HEK293T (cell line): ENCODE measurements around the gene CCDC88B.

Experiments
- CTCF ChIA-PET: fragments of 350-600 bp; formaldehyde crosslinking; extraction: SDS; loops from one replicate; lab custom pipeline; 2021; ENCODE audit warnings: antibody characterized with exemption, inconsistent platforms; lab: Yijun Ruan, JAX
- POLR2A ChIA-PET: fragments of 350-600 bp; formaldehyde crosslinking; extraction: SDS; loops from one replicate; lab custom pipeline; 2020; ENCODE audit warnings: antibody characterized with exemption, inconsistent platforms; lab: Yijun Ruan, JAX
- DNase-seq: peaks from one replicate; pipeline ENCODE4 v3.0.0; 2012; ENCODE audit warnings: mixed read lengths; ENCODE audit errors: extremely low spot score
- ARNT ChIP-seq: fragments of 450-650 bp; IDR thresholded peaks from 2 replicates; pipeline ENCODE4 v1.6.1; 2017; ENCODE audit warnings: mild to moderate bottlenecking
- BHLHE40 ChIP-seq: fragments of 450-650 bp; IDR thresholded peaks from 2 replicates; pipeline ENCODE4 v1.6.1; 2016; ENCODE audit warnings: mild to moderate bottlenecking, moderate library complexity, borderline replicate concordance
- CTBP1 ChIP-seq: fragments of 450-650 bp; IDR thresholded peaks from 2 replicates; pipeline ENCODE4 v1.6.1; 2016; ENCODE audit warnings: borderline replicate concordance
- ELF4 ChIP-seq: fragments of 450-650 bp; IDR thresholded peaks from 2 replicates; pipeline ENCODE4 v1.6.1; 2017; ENCODE audit warnings: antibody characterized with exemption
- FOXA1 ChIP-seq: fragments of 450-650 bp; IDR thresholded peaks from 2 replicates; pipeline ENCODE4 v1.6.1; 2016; ENCODE audit warnings: mild to moderate bottlenecking
- FOXK2 ChIP-seq: fragments of 450-650 bp; IDR thresholded peaks from 2 replicates; pipeline ENCODE4 v1.6.1; 2016; ENCODE audit warnings: mild to moderate bottlenecking
- FOXM1 ChIP-seq: fragments of 450-650 bp; IDR thresholded peaks from 2 replicates; pipeline ENCODE4 v1.6.1; 2017; ENCODE audit warnings: mild to moderate bottlenecking, borderline replicate concordance
- HDGF ChIP-seq: fragments of 450-650 bp; IDR thresholded peaks from 2 replicates; pipeline ENCODE4 v1.6.1; 2017; ENCODE audit warnings: antibody characterized with exemption, borderline replicate concordance
- L3MBTL2 ChIP-seq: fragments of 450-650 bp; conservative IDR thresholded peaks from 2 replicates; pipeline ENCODE4 v1.6.1; 2016; ENCODE audit warnings: mild to moderate bottlenecking
- LEF1 ChIP-seq: fragments of 450-650 bp; IDR thresholded peaks from 2 replicates; pipeline ENCODE4 v1.6.1; 2017; ENCODE audit warnings: mild to moderate bottlenecking, borderline replicate concordance
- NFRKB ChIP-seq: fragments of 450-650 bp; IDR thresholded peaks from 2 replicates; pipeline ENCODE4 v1.6.1; 2016; ENCODE audit warnings: mild to moderate bottlenecking, moderate library complexity
- SP1 ChIP-seq: fragments of 450-650 bp; IDR thresholded peaks from 2 replicates; pipeline ENCODE4 v1.6.1; 2017
- SUZ12 ChIP-seq: fragments of 450-650 bp; IDR thresholded peaks from 2 replicates; pipeline ENCODE4 v1.6.1; 2016; ENCODE audit warnings: mild to moderate bottlenecking
- TARDBP ChIP-seq: fragments of 450-650 bp; IDR thresholded peaks from 2 replicates; pipeline ENCODE4 v1.6.1; 2016
- ZNF384 ChIP-seq: fragments of 450-650 bp; IDR thresholded peaks from 2 replicates; pipeline ENCODE4 v1.6.1; 2016
- TF ChIP-seq, protein P1 (sequence below): fragments of 450-650 bp; IDR thresholded peaks from 2 replicates; pipeline ENCODE4 v1.6.1; 2016

The CCDC88B gene

DNA sequence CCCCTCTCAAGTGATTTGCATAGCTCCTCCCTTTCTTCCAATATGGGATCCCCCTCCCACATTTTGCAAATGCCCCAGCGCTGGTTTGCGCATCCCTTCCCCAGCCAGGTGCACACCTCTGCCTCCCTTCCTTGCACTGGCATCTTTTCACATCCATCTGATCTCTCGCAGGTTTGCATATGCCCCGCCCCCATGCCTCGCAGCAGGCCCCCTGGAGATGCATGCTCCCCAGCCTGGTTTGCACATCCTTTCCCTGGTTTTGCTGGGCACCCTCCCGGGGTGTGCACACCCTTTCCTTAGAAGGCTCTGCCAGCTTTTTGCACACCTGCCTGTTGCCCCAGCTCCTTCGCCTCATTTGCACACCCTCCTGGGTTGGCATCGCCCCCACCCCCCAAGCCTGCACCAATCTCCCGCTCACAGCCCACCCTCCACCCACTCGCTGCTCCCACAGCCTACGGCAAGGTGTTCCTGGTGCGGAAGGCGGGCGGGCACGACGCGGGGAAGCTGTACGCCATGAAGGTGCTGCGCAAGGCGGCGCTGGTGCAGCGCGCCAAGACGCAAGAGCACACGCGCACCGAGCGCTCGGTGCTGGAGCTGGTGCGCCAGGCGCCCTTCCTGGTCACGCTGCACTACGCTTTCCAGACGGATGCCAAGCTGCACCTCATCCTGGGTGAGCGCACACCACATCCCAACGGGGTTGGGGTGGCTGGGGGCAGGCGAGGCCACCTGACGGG, 19.9 kb downstream of the CCDC88B start:
- ChIA-PET CTCF (interaction anchor here (0.5 kb wide), 1 partner anchor 816 kb away, joined by 4 read pairs; no protein-coding TSS in a partner anchor), POLR2A (interaction anchor here (1.1 to 2.2 kb wide), 2 partner anchors 42 to 90 kb away, joined by 3 to 11 read pairs; partner anchors contain the start of genes PRDX5 and TRMT112)
- no peak for DNase-seq

DNA sequence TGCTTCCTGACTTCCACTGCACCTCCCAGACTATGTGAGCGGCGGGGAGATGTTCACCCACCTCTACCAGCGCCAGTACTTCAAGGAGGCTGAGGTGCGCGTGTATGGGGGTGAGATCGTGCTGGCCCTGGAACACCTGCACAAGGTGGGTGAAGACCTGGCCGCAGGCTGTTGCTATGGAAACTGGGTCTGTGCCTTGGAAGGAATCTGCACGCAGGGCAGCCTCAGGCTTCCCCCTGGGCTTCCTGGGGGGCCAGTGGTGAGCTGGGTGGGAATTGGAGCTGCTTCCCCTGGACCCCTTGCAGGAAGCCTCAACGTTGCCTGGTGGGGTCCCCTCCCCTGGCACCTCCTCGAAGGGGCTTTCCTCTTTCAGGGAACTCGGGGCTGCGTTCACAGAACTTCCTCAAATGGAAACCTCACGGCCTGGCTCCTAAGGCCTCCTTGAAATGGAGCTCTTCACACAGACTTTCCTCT, 20.5 kb downstream of the CCDC88B start:
- POLR2A ChIA-PET, result interaction anchor here (2.2 kb wide), 1 partner anchor 43 kb away, joined by 11 read pairs; the partner anchor contains the start of genes PRDX5 and TRMT112
- no peak for DNase-seq
- TF ChIP-seq TARDBP (no peak), ELF4 (no peak), FOXK2 (no peak), HDGF (no peak), ARNT (no peak), L3MBTL2 (no peak), FOXA1 (no peak)
- TF ChIP-seq, protein P1, sequence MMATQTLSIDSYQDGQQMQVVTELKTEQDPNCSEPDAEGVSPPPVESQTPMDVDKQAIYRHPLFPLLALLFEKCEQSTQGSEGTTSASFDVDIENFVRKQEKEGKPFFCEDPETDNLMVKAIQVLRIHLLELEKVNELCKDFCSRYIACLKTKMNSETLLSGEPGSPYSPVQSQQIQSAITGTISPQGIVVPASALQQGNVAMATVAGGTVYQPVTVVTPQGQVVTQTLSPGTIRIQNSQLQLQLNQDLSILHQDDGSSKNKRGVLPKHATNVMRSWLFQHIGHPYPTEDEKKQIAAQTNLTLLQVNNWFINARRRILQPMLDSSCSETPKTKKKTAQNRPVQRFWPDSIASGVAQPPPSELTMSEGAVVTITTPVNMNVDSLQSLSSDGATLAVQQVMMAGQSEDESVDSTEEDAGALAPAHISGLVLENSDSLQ, result no peak
- CTCF ChIA-PET, result no interaction called here

More for the DNA sequence above, 19.9 kb downstream of the CCDC88B start:
- no peak for TF ChIP-seq HDGF
- no peak for TF ChIP-seq BHLHE40
- no peak for TF ChIP-seq L3MBTL2
- TF ChIP-seq FOXA1, result no peak
- TF ChIP-seq, protein P1, result no peak
- TF ChIP-seq SP1, result no peak
- TF ChIP-seq NFRKB, result no peak
- no peak for TF ChIP-seq TARDBP
- no peak for TF ChIP-seq CTBP1
- no peak for TF ChIP-seq ELF4
- TF ChIP-seq FOXM1, result no peak
- no peak for TF ChIP-seq ZNF384
- TF ChIP-seq ARNT, result no peak
- TF ChIP-seq SUZ12, result no peak
- no peak for TF ChIP-seq FOXK2
- TF ChIP-seq LEF1, result no peak

DNA sequence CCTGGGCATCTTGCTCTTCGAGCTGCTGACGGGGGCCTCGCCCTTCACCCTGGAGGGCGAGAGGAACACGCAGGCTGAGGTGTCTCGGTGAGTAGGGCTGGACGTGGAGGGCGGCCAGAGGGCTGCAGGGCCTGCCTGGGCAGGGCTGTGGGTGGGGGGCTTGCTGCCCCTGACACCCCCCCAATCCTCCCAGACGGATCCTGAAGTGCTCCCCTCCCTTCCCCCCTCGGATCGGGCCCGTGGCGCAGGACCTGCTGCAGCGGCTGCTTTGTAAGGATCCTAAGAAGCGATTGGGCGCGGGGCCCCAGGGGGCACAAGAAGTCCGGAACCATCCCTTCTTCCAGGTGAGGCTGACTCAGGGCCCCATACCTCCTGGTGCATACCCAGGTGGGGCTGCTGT, 21.7 kb downstream of the CCDC88B start:
- CTCF ChIA-PET, result interaction anchor here (0.6 kb wide), 1 partner anchor 11 kb away, joined by 3 read pairs; no protein-coding TSS in a partner anchor
- POLR2A ChIA-PET, result no interaction called here
- no peak for DNase-seq
- TF ChIP-seq L3MBTL2, result no peak
- TF ChIP-seq CTBP1, result no peak
- no peak for TF ChIP-seq ZNF384
- no peak for TF ChIP-seq BHLHE40
- TF ChIP-seq SP1, result no peak

DNA sequence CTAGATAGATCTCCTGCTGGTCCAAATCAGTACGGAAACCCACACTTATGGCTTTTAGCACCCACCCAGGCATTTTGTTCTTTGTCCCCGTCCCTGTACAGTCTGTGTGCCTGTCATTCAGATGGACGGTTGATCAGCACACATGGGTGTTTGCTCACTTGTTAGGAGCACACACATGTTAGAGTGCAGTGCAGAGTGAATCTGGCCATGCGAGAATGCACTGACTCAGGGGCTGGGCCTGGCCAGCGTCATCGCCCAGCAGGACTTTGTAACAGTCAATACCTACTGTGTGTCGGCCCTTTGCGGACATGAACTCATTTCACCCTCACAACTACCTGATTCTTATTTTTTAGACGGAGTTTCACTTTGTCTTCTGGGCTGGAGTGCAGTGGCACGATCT, 22.3 kb downstream of the CCDC88B start:
- CTCF ChIA-PET, result interaction anchor here (0.6 kb wide), 1 partner anchor 10 kb away, joined by 3 read pairs; no protein-coding TSS in a partner anchor
- no peak for TF ChIP-seq HDGF
- TF ChIP-seq FOXA1, result no peak
- TF ChIP-seq ELF4, result no peak
- no peak for TF ChIP-seq TARDBP
- TF ChIP-seq FOXK2, result no peak
- no peak for DNase-seq
- POLR2A ChIA-PET, result no interaction called here

DNA sequence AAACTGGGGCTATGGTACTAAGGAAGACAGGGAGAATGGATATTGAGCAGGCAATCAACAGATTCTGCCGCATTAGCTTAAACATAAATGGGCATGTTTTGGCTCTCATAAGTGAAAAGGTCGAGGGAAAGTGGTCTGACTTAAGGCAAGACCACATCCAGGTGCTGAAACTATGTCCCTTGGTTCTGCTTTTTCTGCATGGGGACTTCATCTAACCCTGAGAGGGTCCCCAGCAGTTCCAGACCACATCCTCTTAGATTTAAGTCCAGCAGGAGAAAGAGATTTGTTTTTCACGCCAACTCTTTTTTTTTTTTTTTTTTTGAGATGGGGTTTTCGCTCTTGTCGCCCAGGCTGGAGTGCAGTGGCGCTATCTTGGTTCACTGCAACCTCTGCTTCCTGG, 24.4 kb downstream of the CCDC88B start:
- TF ChIP-seq, protein P1, result no peak
- TF ChIP-seq FOXK2, result no peak
- no peak for TF ChIP-seq LEF1
- no peak for TF ChIP-seq ARNT
- TF ChIP-seq L3MBTL2, result no peak
- TF ChIP-seq TARDBP, result no peak
- no peak for TF ChIP-seq HDGF
- no peak for TF ChIP-seq FOXM1
- no peak for TF ChIP-seq CTBP1
- no peak for TF ChIP-seq ELF4
- TF ChIP-seq SUZ12, result no peak
- no peak for TF ChIP-seq BHLHE40
- TF ChIP-seq SP1, result no peak
- ChIA-PET POLR2A (no interaction called here), CTCF (interaction anchor here (1.1 kb wide), 1 partner anchor 10 kb away, joined by 4 read pairs; no protein-coding TSS in a partner anchor)
- DNase-seq, result no peak

DNA sequence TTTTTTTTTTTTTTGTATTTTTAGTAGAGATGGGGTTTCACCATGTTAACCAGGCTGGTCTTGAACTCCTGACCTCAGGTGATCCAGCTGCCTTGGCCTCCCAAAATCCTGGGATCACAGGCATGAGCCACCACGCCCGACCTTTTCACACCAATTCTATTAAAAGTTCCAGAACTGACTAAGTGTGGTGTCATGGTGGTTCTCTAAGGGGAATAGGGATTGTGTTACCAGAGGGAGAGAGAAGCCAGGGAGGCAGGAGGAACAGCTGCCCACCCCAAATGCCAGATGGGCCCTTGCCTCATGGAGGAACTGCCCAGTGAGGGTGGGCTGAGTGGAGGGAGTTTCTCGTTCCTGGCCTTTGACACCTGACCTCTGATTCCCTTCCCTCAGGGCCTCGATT, 24.9 kb downstream of the CCDC88B start:
- DNase-seq, result no peak
- POLR2A ChIA-PET, result no interaction called here
- TF ChIP-seq TARDBP, result no peak
- no peak for TF ChIP-seq FOXK2
- TF ChIP-seq SUZ12, result no peak
- TF ChIP-seq ZNF384, result no peak
- TF ChIP-seq, protein P1, result no peak
- no peak for TF ChIP-seq LEF1
- TF ChIP-seq ARNT, result no peak
- no peak for TF ChIP-seq ELF4
- TF ChIP-seq NFRKB, result no peak
- CTCF ChIA-PET, result no interaction called here
